Fibroblast of the conjunctiva (primary cell): ENCODE data around the gene LENEP.

ENCODE experiments used
- DNase-seq: peaks from one replicate; pipeline ENCODE4 v3.0.0-alpha.2; 2010; ENCODE audit warnings: low read depth

LENEP gene

GRCh38 chr1:154999571-155000410 is 6.4 kb downstream of the LENEP start:
- DNase-seq = no peak

- DNase-seq = no peak
These were observed 7.0 kb downstream of the LENEP start for GRCh38 chr1:155000411-155000725.

GRCh38 chr1:155000726-155001424 is 7.5 kb downstream of the LENEP start:
- peak; percentile 67 for DNase-seq

- DNase-seq = no peak
These were observed 8.0 kb downstream of the LENEP start for GRCh38 chr1:155001425-155001674.

- DNase-seq = peak; percentile 98
These were observed 8.5 kb downstream of the LENEP start for GRCh38 chr1:155001675-155002463.

- DNase-seq = no peak
These were observed 9.3 kb downstream of the LENEP start, which contains the start of gene ZBTB7B for GRCh38 chr1:155002464-155003226. Gene ZBTB7B, plus strand, starts transcription at chr1:155002802. Its CDS starts 11,859 bp downstream, at chr1:155014661.

GRCh38 chr1:155003227-155003765 is 9.9 kb downstream of the LENEP start:
- no peak for DNase-seq

GRCh38 chr1:155003766-155004351 is 10.5 kb downstream of the LENEP start:
- DNase-seq = peak; percentile 69

- no peak for DNase-seq
These were observed 11.1 kb downstream of the LENEP start for GRCh38 chr1:155004352-155005075.

GRCh38 chr1:155005076-155006011 is 12.0 kb downstream of the LENEP start:
- no peak for DNase-seq

- DNase-seq = no peak
These were observed 13.3 kb downstream of the LENEP start for GRCh38 chr1:155006601-155007101.

GRCh38 chr1:155007251-155007828 is 14.0 kb downstream of the LENEP start:
- no peak for DNase-seq

GRCh38 chr1:155008015-155008941 is 14.9 kb downstream of the LENEP start:
- no peak for DNase-seq

- no peak for DNase-seq
These were observed 15.9 kb downstream of the LENEP start for GRCh38 chr1:155009221-155009711.

GRCh38 chr1:155009742-155010141 is 16.4 kb downstream of the LENEP start:
- no peak for DNase-seq

- DNase-seq = no peak
These were observed 17.0 kb downstream of the LENEP start for GRCh38 chr1:155010211-155010918.

GRCh38 chr1:155011004-155011416 is 17.6 kb downstream of the LENEP start:
- DNase-seq = no peak
